H1 (cell line): Measurements from ENCODE around the gene HNF1A. TPM values are rescaled to one million over a fixed set of nuclear protein-coding genes. Genes with fewer than 3 reads are reported as not detected.
A peak's percentile ranks its signal among the peaks of the same experiment; 100 is the strongest.

Source experiments
- CTCF ChIA-PET: fragments of 300-600 bp; sonication (Branson Sonifier 250); formaldehyde crosslinking; loops from one replicate; lab custom pipeline; 2021; ENCODE audit not compliant: partially characterized antibody; lab: Charles Lee
- POLR2A ChIA-PET: fragments of 300-600 bp; sonication (Branson Sonifier 250); formaldehyde crosslinking; loops from one replicate; lab custom pipeline; 2021; ENCODE audit warnings: inconsistent platforms; ENCODE audit not compliant: partially characterized antibody; lab: Charles Lee
- DNase-seq, 2 experiments: peaks; one replicate each; pipeline versions ENCODE4 v3.0.0 to v3.0.0-alpha.2; 2010 to 2022; ENCODE audit warnings: low spot score in 2 of 2, low read depth in 1 of 2, mixed read lengths in 1 of 2
- FAIRE-seq: peaks from 2 replicates; lab custom pipeline; 2011; peaks lifted over from hg19 to GRCh38; lab: Jason Lieb, UNC
- H2AFZ ChIP-seq: 2 replicates; pipeline ENCODE4 v1.8.1; 2012; ENCODE audit warnings: low read length, inconsistent platforms
- H2AK5ac ChIP-seq: 2 replicates; pipeline ENCODE4 v1.6.1; 2013; ENCODE audit warnings: low read depth, low read length
- H2BK120ac ChIP-seq: replicated peaks from 2 replicates; pipeline ENCODE3; 2013; ENCODE audit warnings: low read depth, low read length, inconsistent platforms
- H2BK12ac ChIP-seq: 2 replicates; pipeline ENCODE4 v1.6.1; 2013; ENCODE audit warnings: low read depth, low read length
- H2BK15ac ChIP-seq: 2 replicates; pipeline ENCODE4 v1.6.1; 2013; ENCODE audit warnings: low read length
- H2BK20ac ChIP-seq: 2 replicates; pipeline ENCODE4 v1.6.1; 2013; ENCODE audit warnings: low read length
- H2BK5ac ChIP-seq: 2 replicates; pipeline ENCODE4 v1.6.1; 2013; ENCODE audit warnings: low read depth, low read length
- H3K14ac ChIP-seq: 2 replicates; pipeline ENCODE4 v1.6.1; 2013; ENCODE audit warnings: inconsistent platforms; ENCODE audit not compliant: insufficient read length
- H3K18ac ChIP-seq: 2 replicates; pipeline ENCODE4 v1.6.1; 2013; ENCODE audit warnings: low read length; ENCODE audit errors: extremely low read depth
- H3K23ac ChIP-seq: 2 replicates; pipeline ENCODE4 v1.6.1; 2013; ENCODE audit warnings: inconsistent platforms; ENCODE audit not compliant: insufficient read length
- H3K23me2 ChIP-seq: 2 replicates; pipeline ENCODE4 v1.6.1; 2013; ENCODE audit warnings: low read depth, low read length
- H3K27ac ChIP-seq: 2 replicates; pipeline ENCODE4 v1.6.1; 2011; ENCODE audit warnings: low read depth, low read length, inconsistent platforms
- H3K27me3 ChIP-seq, 4 experiments: replicated peaks in 1 of 4; 1 replicate in 1 of 4; 2 replicates in 3 of 4; pipeline versions ENCODE4 v1.6.1 to v1.8.1; 2011 to 2013; ENCODE audit warnings: low read length in 3 of 4, mild to moderate bottlenecking in 3 of 4, inconsistent platforms in 2 of 4, mixed read lengths in 2 of 4, moderate library complexity in 1 of 4; ENCODE audit not compliant: control insufficient read depth in 3 of 4, insufficient read depth in 3 of 4; ENCODE audit errors: extremely low read depth in 1 of 4
- H3K36me3 ChIP-seq, 4 experiments: 2 replicates each; pipeline versions ENCODE4 v1.6.1 to v1.8.1; 2011 to 2013; ENCODE audit warnings: mild to moderate bottlenecking in 4 of 4, low read length in 3 of 4, moderate library complexity in 2 of 4, control low read depth in 1 of 4, inconsistent platforms in 1 of 4; ENCODE audit not compliant: insufficient read depth in 4 of 4, control insufficient read depth in 2 of 4
- H3K4ac ChIP-seq: replicated peaks from 2 replicates; pipeline ENCODE3; 2013; ENCODE audit warnings: low read length, low read depth, mixed read lengths, inconsistent platforms; ENCODE audit not compliant: insufficient read length
- H3K4me1 ChIP-seq, 4 experiments: replicated peaks in 1 of 4; 1 replicate in 1 of 4; 2 replicates in 3 of 4; pipeline versions ENCODE4 v1.6.1 to v1.8.1; 2011 to 2013; ENCODE audit warnings: low read length in 3 of 4, inconsistent platforms in 2 of 4, mixed read lengths in 1 of 4; ENCODE audit not compliant: insufficient read depth in 4 of 4, control insufficient read depth in 3 of 4
- H3K4me2 ChIP-seq, 2 experiments: 2 replicates each; pipeline versions ENCODE4 v1.6.1 to v1.8.1; 2011 to 2013; ENCODE audit warnings: low read depth in 2 of 2, low read length in 2 of 2, control low read depth in 1 of 2, inconsistent platforms in 1 of 2, mild to moderate bottlenecking in 1 of 2; ENCODE audit not compliant: insufficient read depth in 1 of 2
- H3K4me3 ChIP-seq, 4 experiments: fragments of 200-600, 300-600 bp in 1 of 4; sonication (generic), shearing (Covaris generic), sonication (Bioruptor Twin) in 1 of 4; 2 replicates each; pipeline versions ENCODE4 v1.5.1 to v1.8.1; 2011 to 2016; ENCODE audit warnings: low read length in 4 of 4, low read depth in 3 of 4, control low read depth in 2 of 4, inconsistent platforms in 2 of 4, mild to moderate bottlenecking in 2 of 4, mixed read lengths in 1 of 4, moderate library complexity in 1 of 4; ENCODE audit not compliant: insufficient read depth in 2 of 4; ENCODE audit errors: extremely low read depth in 1 of 4
- H3K56ac ChIP-seq: replicated peaks from 2 replicates; pipeline ENCODE3; 2013; ENCODE audit warnings: low read depth, mild to moderate bottlenecking, mixed read lengths, low read length, inconsistent platforms; ENCODE audit not compliant: insufficient read length
- H3K79me1 ChIP-seq: 2 replicates; pipeline ENCODE4 v1.6.1; 2013; ENCODE audit warnings: low read depth, low read length, control low read depth
- H3K79me2 ChIP-seq, 2 experiments: 2 replicates each; pipeline versions ENCODE4 v1.6.1 to v1.8.1; 2012 to 2013; ENCODE audit warnings: low read length in 2 of 2, mild to moderate bottlenecking in 2 of 2, inconsistent platforms in 1 of 2; ENCODE audit not compliant: insufficient read depth in 2 of 2, control insufficient read depth in 1 of 2
- H3K9ac ChIP-seq, 4 experiments: replicated peaks in 1 of 4; 1 replicate in 1 of 4; 2 replicates in 3 of 4; pipeline versions ENCODE4 v1.6.1 to v1.8.1; 2011 to 2013; ENCODE audit warnings: low read depth in 3 of 4, low read length in 3 of 4, control low read depth in 2 of 4, mild to moderate bottlenecking in 2 of 4, moderate library complexity in 2 of 4, inconsistent platforms in 1 of 4; ENCODE audit errors: extremely low read depth in 1 of 4
- H3K9me3 ChIP-seq, 2 experiments: 2 replicates each; pipeline versions ENCODE4 v1.6.1 to v1.8.1; 2012 to 2013; ENCODE audit warnings: mild to moderate bottlenecking in 2 of 2, moderate library complexity in 2 of 2, control low read depth in 1 of 2, inconsistent platforms in 1 of 2, low read depth in 1 of 2, low read length in 1 of 2, mixed read lengths in 1 of 2; ENCODE audit not compliant: insufficient read depth in 2 of 2
- H4K20me1 ChIP-seq, 2 experiments: replicated peaks in 1 of 2; 2 replicates each; pipeline versions ENCODE3 to v1.8.1; 2011 to 2013; ENCODE audit warnings: inconsistent platforms in 2 of 2, low read length in 2 of 2, mild to moderate bottlenecking in 1 of 2; ENCODE audit not compliant: insufficient read depth in 2 of 2, control insufficient read depth in 1 of 2
- H4K5ac ChIP-seq: 2 replicates; pipeline ENCODE4 v1.6.1; 2013; ENCODE audit warnings: low read length, low read depth, mixed read lengths, inconsistent platforms; ENCODE audit not compliant: insufficient read length
- H4K8ac ChIP-seq: 2 replicates; pipeline ENCODE4 v1.8.0; 2013; ENCODE audit warnings: mild to moderate bottlenecking, moderate library complexity, low read length, inconsistent platforms; ENCODE audit not compliant: insufficient read depth; ENCODE audit errors: extremely low read depth
- H4K91ac ChIP-seq: replicated peaks from 2 replicates; pipeline ENCODE3; 2013; ENCODE audit warnings: low read length, mixed read lengths, inconsistent platforms; ENCODE audit not compliant: insufficient read length
- KDM4A ChIP-seq: IDR thresholded peaks from one replicate; pipeline ENCODE4 v1.7.1; 2012; ENCODE audit warnings: low read depth, mild to moderate bottlenecking, moderate library complexity, low read length, inconsistent platforms; ENCODE audit not compliant: severe bottlenecking
- POLR2AphosphoS5 ChIP-seq: IDR thresholded peaks from 2 replicates; pipeline ENCODE4 v1.6.1; 2011; ENCODE audit warnings: low read depth, low read length
- WGBS, 2 experiments: shearing (Covaris generic) in 1 of 2; methylation state at CpG; one replicate each; pipeline versions ENCODE4 v1.1.6 to v1.1.7; 2013 to 2015; ENCODE audit warnings: low lambda C conversion rate in 2 of 2, mixed read lengths in 2 of 2, inconsistent platforms in 1 of 2, low coverage in 1 of 2, missing lambda C conversion rate in 1 of 2; ENCODE audit not compliant: insufficient replicate concordance in 2 of 2, insufficient coverage in 1 of 2, insufficient read length in 1 of 2; ENCODE audit errors: extremely low coverage in 1 of 2, missing lambda C conversion rate in 1 of 2; 5-methylcytosine and 5-hydroxymethylcytosine counted together
- polyA plus RNA-seq, 7 experiments: library from polyadenylated mRNA; depleted of rRNA in 3 of 7; stranded (reverse) in 5 of 7; unstranded in 2 of 7; fragments of >200 nt in 5 of 7; fragments of 200-250 nt in 2 of 7; gene quantifications; 1 replicate in 5 of 7; 2 replicates in 1 of 7; 4 replicates in 1 of 7; pipeline versions ENCODE4 v1.2.1 to v1.2.3, GENCODE V29; 2011 to 2013; ENCODE audit warnings: missing spikeins in 2 of 7, mixed read lengths in 2 of 7
- total RNA-seq: library from RNA; stranded (reverse); fragmentation: NEBNext Ultra II Directional; extraction: Animal tissue kit (Norgen Biotek cat#: 25700); gene quantifications from 2 replicates; pipeline ENCODE4 v1.2.1, GENCODE V29; 2021

The HNF1A gene
- total and polyA plus RNA-seq, 2 of the 8 experiments (the other 6 are each of a cell fraction or from before 2014, with no cell fraction given): not detected

DNA sequence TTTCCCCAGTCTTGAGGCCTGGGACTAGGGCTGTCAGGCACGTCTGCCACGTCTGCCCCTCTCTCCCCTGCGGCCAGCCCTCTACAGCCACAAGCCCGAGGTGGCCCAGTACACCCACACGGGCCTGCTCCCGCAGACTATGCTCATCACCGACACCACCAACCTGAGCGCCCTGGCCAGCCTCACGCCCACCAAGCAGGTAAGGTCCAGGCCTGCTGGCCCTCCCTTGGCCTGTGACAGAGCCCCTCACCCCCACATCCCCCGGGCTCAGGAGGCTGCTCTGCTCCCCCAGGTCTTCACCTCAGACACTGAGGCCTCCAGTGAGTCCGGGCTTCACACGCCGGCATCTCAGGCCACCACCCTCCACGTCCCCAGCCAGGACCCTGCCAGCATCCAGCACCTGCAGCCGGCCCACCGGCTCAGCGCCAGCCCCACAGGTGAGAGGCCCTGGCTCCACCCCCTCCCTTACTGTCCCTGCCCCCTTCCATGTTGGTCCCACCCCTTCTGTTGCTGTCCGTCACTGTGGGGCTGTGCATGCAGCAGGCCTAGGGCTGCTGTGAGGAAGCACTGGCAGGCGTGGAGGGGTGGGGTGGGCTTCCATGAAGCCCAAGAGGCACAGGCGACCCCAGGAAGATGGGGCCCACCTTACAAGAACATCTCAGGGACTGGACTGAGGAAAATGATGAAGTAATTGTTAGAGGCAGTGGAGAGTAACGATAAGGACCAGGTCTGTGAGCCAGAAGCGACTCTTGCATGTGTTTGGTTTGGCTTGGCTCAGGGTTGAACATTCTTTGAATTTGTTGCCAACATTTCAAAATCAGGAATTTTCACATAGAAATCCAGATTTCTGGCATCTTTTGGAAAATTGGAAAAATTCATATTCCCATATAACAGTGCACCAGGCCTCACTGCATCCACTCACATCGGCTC is 21.1 kb downstream of the HNF1A start:
- peak; percentile 67; the same call in 1 of the 2 replicates for TF ChIP-seq POLR2AphosphoS5
- no peak for TF ChIP-seq KDM4A
- Histone ChIP-seq H2AK5ac (no peak overlapping the region), H3K79me1 (no peaks in the 10 kb centered on the region), H3K18ac (no peak overlapping the region; the same call in none of the 2 replicates), H3K9me3 (no peaks in the 10 kb centered on the region), H3K14ac (no peak overlapping the region), H2BK12ac (no peak overlapping the region), H3K36me3 (peaks cover 6 to 18% (median 10%) of the 10 kb centered on the region in 4 experiments; a peak in 6 of 8 replicates), H3K4me3 (peak overlapping the region in 1 of 4 experiments; percentile 44; a peak in 2 of 8 replicates), H4K91ac (peak overlapping the region; percentile 61), H3K27ac (no peak overlapping the region), H4K20me1 (peaks cover 0 to 5% of the 10 kb centered on the region in 2 experiments), H3K79me2 (no peaks in the 10 kb centered on the region), H3K56ac (no peak overlapping the region), H2BK120ac (no peak overlapping the region), H3K27me3 (no peaks in the 10 kb centered on the region), H4K5ac (no peak overlapping the region), H2BK20ac (no peak overlapping the region), H3K4ac (peak overlapping the region; percentile 62), H3K23me2 (peaks cover 14% of the 10 kb centered on the region; the same call in 1 of the 2 replicates), H3K9ac (peak overlapping the region in 2 of 4 experiments; percentile 4 to 13; a peak in 3 of 7 replicates), H2AFZ (no peak overlapping the region), H4K8ac (peak overlapping the region; percentile 73; the same call in 1 of the 2 replicates), H2BK5ac (0 out of 2 replicates have a peak overlapping the region, but pooled peaks have one; percentile 16), H3K4me2 (peak overlapping the region; percentile 34 to 64; a peak in 3 of 4 replicates), H3K23ac (no peak overlapping the region), H3K4me1 (peaks cover 2 to 6% (median 3%) of the 10 kb centered on the region in 4 experiments; a peak in 6 of 7 replicates), H2BK15ac (no peak overlapping the region)
- ChIA-PET CTCF (interaction anchor here (1.0 to 1.7 kb wide), 2 partner anchors 10 kb away, joined by 3 to 9 read pairs; no protein-coding TSS in a partner anchor), POLR2A (interaction anchor here (0.7 to 1.3 kb wide), 3 partner anchors 10 to 271 kb away, joined by 3 to 7 read pairs (median 5); no protein-coding TSS in a partner anchor)
- FAIRE-seq: no peak
- 53% methylated on average over 16 of the region's 23 CpGs; no CpG with 5 or more reads in 1 of the 2 experiments for WGBS, 2 experiments
- peak; percentile 38 to 81 for DNase-seq
